Heart left ventricle (tissue), 13 donors: Measurements from ENCODE around the gene MYO5B.

Source experiments
- CTCF ChIP-seq, 12 donors: fragments of 200-600 bp; sonication (generic) in 4 of 12; IDR thresholded peaks; one replicate each; pipeline versions ENCODE4 v1.5.0 to v1.8.0; 2018 to 2022; ENCODE audit warnings: antibody characterized with exemption in 12 of 12, mild to moderate bottlenecking in 5 of 12
- POLR2A ChIP-seq, 2 donors: fragments of 450-650 bp; IDR thresholded peaks; one replicate each; pipeline ENCODE4 v1.6.1; 2017; ENCODE audit warnings: antibody characterized with exemption in 2 of 2, mild to moderate bottlenecking in 2 of 2, moderate library complexity in 2 of 2
- donor health status: ischemic (EF 13 %, LVEDD 7.1; RV severe dilation, severe dysfunction).
- donor health status: DM: no; HTN: yes; CAD: no.
- donor health status: DM: no; HTN: no; CAD: no.
- donor health status: ischemic (EF 25% LVEDD 6.9; RV normal size, moderate dysfunction).
- donor health status: ischemic (EF 25% LVEDD 5.7; RV mildly dilated, moderate dysfunction).
- donor health status: ischemic (EF 35%, LVEDD 5.7; RV mildly dilated, moderate dysfunction).
- donor health status: nonischemic (EF 11% LVEDD 7.7; RV severe dilation, severe dysfunction).
- donor health status: DM: yes; HTN: yes; CAD: no.
- donor health status: PGD.
- donor health status: ischemic (EF 29% LVEDD 5.4; RV normal size, mild dysfunction).
- donor health status: nonischemic (EF 23%, LVEDD 6.1; RV moderate dilation, normal function).

DNA sequence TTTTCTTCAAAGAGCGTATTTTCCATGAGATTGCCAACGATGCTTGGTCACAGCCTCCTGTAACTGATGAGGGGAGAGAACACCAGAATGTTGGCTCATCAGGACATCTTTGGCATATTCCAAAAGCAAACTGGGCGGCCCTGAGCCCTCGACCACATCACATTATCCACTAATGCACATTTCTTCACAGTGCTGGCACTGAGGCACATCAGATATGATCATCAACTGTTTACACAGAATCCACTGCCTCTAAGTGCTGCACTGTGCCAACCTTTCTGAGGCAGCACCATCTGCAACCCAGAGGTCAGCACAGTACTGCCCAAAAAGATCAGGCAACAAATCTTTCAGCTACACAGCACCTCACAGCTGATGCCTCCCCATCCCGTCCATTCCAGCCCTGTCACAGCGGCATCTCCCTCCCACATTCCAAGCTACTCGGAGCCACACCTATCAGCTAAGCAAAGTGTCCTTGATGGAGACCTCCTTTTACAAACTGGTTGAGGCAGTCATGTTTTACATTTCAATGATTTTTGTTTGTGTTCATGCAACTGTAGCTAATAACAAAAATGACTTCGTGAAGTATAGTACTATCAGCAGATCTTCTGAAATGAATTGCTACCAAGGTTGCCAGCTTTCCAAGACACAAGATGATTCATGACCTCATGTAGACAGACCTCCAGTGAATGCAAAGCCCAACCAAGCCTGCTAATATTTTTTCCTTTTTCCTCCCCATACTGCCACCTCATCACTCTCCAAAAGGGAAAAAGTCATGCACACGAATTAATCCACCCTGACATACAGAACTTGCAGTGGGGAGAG lies 32.3 kb downstream of the MYO5B start:
- TF ChIP-seq CTCF (IDR thresholded peaks at IDR 0.05) (no peak), POLR2A (IDR thresholded peaks at IDR 0.05) (no peak)
